Measurements from ENCODE around the gene SH3PXD2A.
A peak's percentile ranks its signal among the peaks of the same experiment; 100 is the strongest.
"Not testable (repeated sequence)": the region's sequence is repeated elsewhere in the genome, so short reads cannot be mapped to it uniquely, and the experiment has no call there.

SH3PXD2A gene

DNA sequence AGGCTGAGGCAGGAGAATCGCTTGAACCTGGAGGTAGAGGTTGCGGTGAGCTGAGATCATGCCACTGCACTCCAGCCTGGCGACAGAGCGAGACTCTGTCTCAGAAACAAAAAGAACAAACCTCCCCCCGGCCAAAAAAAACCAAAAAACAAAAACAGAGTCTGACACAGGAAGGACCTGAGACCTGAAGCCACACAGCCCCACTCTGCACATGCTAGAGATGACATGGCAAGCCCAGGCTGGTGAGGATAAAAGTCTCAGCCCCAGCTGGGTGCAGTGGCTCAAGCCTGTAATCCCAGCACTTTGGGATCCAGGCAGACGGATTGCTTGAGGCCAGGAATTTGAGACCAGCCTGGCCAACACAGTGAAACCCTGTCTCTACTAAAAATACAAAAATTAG is 222.5 kb downstream of the SH3PXD2A start:
- H3K4me3 Mint-ChIP-seq; H3K27me3 Mint-ChIP-seq; DNase-seq (ENCODE audit: low spot score in 2 of 2); H3K4me1 Mint-ChIP-seq; H3K36me3 Mint-ChIP-seq; ATAC-seq (ENCODE audit: low read depth); H3K9me3 Mint-ChIP-seq; H3K27ac Mint-ChIP-seq: not testable (repeated sequence)

DNA sequence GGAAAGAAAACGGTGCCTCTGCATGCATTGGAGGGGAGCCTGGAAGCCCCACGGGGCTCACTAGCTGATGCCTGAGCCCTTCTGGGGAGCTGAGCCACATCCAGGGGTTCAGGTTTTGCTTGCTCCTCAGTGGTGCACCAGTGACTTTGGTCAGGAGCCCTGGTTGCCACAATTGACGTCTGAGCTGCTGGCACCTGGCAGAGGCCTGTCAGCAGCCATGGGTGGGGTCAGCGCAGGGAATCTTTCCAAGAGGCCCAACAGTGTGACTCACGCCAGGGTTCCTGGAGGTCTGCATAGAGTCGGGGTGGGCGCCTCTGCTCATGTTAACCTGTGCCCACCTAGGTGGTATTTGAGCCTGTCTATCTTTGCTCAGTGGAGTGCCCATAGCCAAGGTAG is 223.1 kb downstream of the SH3PXD2A start:
- Mint-ChIP-seq H3K9me3 (no peaks in the 10 kb centered on the region), H3K4me3 (no peak overlapping the region), H3K27ac (no peak overlapping the region), H3K27me3 (no peaks in the 10 kb centered on the region), H3K4me1 (no peaks in the 10 kb centered on the region), H3K36me3 (peaks cover 3% of the 10 kb centered on the region)
- no peak for DNase-seq (ENCODE audit: low spot score in 2 of 2)
- ATAC-seq (ENCODE audit: low read depth) = no peak

DNA sequence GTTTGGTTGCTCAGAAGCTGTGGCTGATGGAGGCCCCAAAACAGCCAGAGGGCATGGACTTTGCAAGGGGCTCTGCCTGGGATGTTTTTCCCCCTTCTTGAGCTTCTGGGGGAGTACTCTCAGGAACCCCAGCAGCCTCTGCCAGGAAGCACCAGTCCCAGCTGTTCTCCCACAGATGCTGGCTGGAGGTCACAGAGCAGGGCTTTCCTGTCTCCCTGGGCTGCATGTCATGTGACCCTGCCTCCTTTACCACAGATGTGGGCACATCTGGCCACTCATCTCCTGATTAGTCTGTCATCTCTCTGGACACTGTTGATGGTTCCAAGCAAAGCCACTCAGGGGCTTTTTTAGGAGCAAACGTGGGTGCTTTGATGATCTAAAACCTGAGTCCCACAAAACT is 225.2 kb downstream of the SH3PXD2A start:
- H3K27ac Mint-ChIP-seq = no peak overlapping the region
- H3K9me3 Mint-ChIP-seq = no peaks in the 10 kb centered on the region
- no peaks in the 10 kb centered on the region for H3K4me1 Mint-ChIP-seq
- DNase-seq (ENCODE audit: low spot score in 2 of 2) (no peak), ATAC-seq (ENCODE audit: low read depth) (no peak)
- no peak overlapping the region for H3K4me3 Mint-ChIP-seq
- no peaks in the 10 kb centered on the region for H3K27me3 Mint-ChIP-seq
- peaks cover 8% of the 10 kb centered on the region for H3K36me3 Mint-ChIP-seq

GRCh38 chr10:103629581-103629980 is 225.8 kb downstream of the SH3PXD2A start:
- DNase-seq (ENCODE audit: low spot score in 2 of 2) (no peak), ATAC-seq (ENCODE audit: low read depth) (no peak)
- Mint-ChIP-seq H3K27ac (no peak overlapping the region), H3K4me3 (no peak overlapping the region), H3K9me3 (no peaks in the 10 kb centered on the region), H3K36me3 (peaks cover 8% of the 10 kb centered on the region), H3K4me1 (no peaks in the 10 kb centered on the region), H3K27me3 (no peaks in the 10 kb centered on the region)

GRCh38 chr10:103627893-103628292 is 227.5 kb downstream of the SH3PXD2A start:
- H3K36me3 Mint-ChIP-seq = peaks cover 8% of the 10 kb centered on the region
- no peaks in the 10 kb centered on the region for H3K4me1 Mint-ChIP-seq
- no peaks in the 10 kb centered on the region for H3K9me3 Mint-ChIP-seq
- ATAC-seq (ENCODE audit: low read depth) (no peak), DNase-seq (ENCODE audit: low spot score in 2 of 2) (no peak)
- H3K4me3 Mint-ChIP-seq = no peak overlapping the region
- H3K27ac Mint-ChIP-seq = no peak overlapping the region
- no peaks in the 10 kb centered on the region for H3K27me3 Mint-ChIP-seq

DNA sequence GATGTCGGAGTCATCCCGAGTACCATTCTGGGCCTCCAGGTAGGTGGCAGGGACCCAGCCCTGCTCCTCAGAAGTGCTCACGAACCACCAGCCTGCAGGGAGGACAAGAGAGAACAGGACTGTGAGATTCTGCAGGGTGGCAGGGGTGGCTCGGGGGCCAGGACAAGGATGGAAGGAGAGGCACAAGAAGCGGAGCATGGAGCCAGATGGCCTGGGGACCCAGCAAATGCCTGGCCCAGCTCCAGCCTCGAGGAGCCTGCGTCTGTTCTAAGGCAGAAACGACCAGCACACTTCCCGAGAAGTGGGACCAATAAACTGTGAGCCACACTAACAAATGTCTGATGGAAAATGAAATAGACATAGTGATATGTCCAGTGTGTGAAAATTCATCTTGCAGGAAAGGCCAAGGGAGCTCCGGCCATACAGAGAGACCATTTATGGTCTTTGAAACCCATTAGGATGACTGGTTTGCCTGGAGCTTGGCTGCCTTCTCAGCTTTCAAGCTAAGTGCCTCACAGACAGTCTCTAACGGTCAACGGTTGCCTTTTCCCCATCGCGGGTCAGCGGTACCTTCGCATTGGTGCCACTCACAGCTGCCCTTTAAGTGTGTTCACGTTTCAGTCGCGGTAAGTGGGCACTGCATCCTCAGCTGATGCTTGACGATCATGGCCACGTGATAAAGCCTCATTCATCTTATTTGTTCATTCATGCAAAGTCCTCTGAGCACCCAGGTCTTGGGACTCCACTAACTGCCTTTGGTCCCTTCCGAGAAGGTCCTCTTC is 228.1 kb downstream of the SH3PXD2A start:
- Mint-ChIP-seq H3K36me3 (peaks cover 8% of the 10 kb centered on the region), H3K4me3 (no peak overlapping the region), H3K4me1 (no peaks in the 10 kb centered on the region), H3K9me3 (no peaks in the 10 kb centered on the region), H3K27ac (no peak overlapping the region), H3K27me3 (no peaks in the 10 kb centered on the region)
- no peak for DNase-seq (ENCODE audit: low spot score in 2 of 2)
- no peak for ATAC-seq (ENCODE audit: low read depth)

GRCh38 chr10:103626178-103626577 is 229.2 kb downstream of the SH3PXD2A start:
- H3K4me1 Mint-ChIP-seq = no peaks in the 10 kb centered on the region
- H3K27me3 Mint-ChIP-seq = no peaks in the 10 kb centered on the region
- no peaks in the 10 kb centered on the region for H3K9me3 Mint-ChIP-seq
- H3K27ac Mint-ChIP-seq = peak overlapping the region; percentile 50
- no peak overlapping the region for H3K4me3 Mint-ChIP-seq
- peaks cover 10% of the 10 kb centered on the region for H3K36me3 Mint-ChIP-seq
- DNase-seq (ENCODE audit: low spot score in 2 of 2) (no peak), ATAC-seq (ENCODE audit: low read depth) (no peak)

- Mint-ChIP-seq H3K27ac (no peak overlapping the region), H3K4me1 (no peaks in the 10 kb centered on the region), H3K9me3 (no peaks in the 10 kb centered on the region), H3K4me3 (no peak overlapping the region), H3K27me3 (no peaks in the 10 kb centered on the region), H3K36me3 (peaks cover 12% of the 10 kb centered on the region)
- DNase-seq (ENCODE audit: low spot score in 2 of 2) (no peak), ATAC-seq (ENCODE audit: low read depth) (no peak)
These were observed 232.3 kb downstream of the SH3PXD2A start for GRCh38 chr10:103622935-103623574.

- no peak overlapping the region for H3K27ac Mint-ChIP-seq
- H3K4me3 Mint-ChIP-seq = no peak overlapping the region
- ATAC-seq (ENCODE audit: low read depth) = no peak
- H3K9me3 Mint-ChIP-seq = no peaks in the 10 kb centered on the region
- no peaks in the 10 kb centered on the region for H3K27me3 Mint-ChIP-seq
- DNase-seq (ENCODE audit: low spot score in 2 of 2) = no peak
- H3K36me3 Mint-ChIP-seq = peaks cover 10% of the 10 kb centered on the region
- H3K4me1 Mint-ChIP-seq = no peaks in the 10 kb centered on the region
These were observed 233.1 kb downstream of the SH3PXD2A start for GRCh38 chr10:103622286-103622685.

DNA sequence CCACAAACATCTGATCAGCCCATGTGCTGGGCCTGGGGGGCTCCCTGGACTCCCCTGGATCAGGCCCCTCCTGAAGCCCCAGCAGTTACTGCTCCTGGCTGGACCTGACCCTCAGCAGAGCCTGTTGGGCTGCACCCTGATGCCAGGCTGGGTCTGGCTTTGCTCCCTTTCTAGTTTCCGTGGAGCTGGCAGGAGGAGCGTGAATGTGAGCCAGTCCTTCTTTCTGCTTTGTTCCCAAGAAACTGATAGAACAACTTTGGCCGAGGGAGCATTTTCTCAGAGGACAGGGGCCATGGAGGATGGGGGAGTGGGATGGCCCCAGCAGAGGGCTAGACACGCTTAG is 233.6 kb downstream of the SH3PXD2A start:
- Mint-ChIP-seq H3K27ac (no peak overlapping the region), H3K36me3 (peaks cover 7% of the 10 kb centered on the region), H3K27me3 (no peaks in the 10 kb centered on the region), H3K9me3 (no peaks in the 10 kb centered on the region), H3K4me1 (no peaks in the 10 kb centered on the region), H3K4me3 (no peak overlapping the region)
- DNase-seq (ENCODE audit: low spot score in 2 of 2) = no peak
- no peak for ATAC-seq (ENCODE audit: low read depth)

GRCh38 chr10:103620891-103621782 is 234.2 kb downstream of the SH3PXD2A start:
- Mint-ChIP-seq H3K9me3 (no peaks in the 10 kb centered on the region), H3K36me3 (peaks cover 7% of the 10 kb centered on the region), H3K4me3 (no peak overlapping the region), H3K27ac (no peak overlapping the region), H3K4me1 (no peaks in the 10 kb centered on the region), H3K27me3 (no peaks in the 10 kb centered on the region)
- no peak for DNase-seq (ENCODE audit: low spot score in 2 of 2)
- ATAC-seq (ENCODE audit: low read depth) = no peak

DNA sequence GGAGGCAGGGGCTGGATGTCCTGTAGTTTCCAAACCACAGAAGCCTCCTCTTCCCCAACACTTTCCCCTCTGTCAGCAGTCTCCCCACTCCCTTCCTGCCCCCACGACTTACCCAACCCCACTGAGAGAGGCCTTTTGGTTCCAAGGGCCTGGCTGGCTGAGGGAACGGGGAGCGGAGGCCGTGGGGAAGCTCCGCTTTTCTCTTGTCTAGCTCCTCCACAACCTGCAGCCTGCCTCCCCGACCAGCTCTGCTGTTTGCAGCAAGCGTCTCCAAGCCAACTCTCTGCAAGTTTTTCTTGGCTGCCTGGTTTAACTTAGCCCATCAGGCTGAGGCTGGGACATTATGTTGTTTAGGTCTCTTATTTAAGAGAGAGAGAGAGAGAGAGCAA is 235.0 kb downstream of the SH3PXD2A start:
- no peak for ATAC-seq (ENCODE audit: low read depth)
- H3K4me1 Mint-ChIP-seq = no peaks in the 10 kb centered on the region
- no peak overlapping the region for H3K4me3 Mint-ChIP-seq
- no peaks in the 10 kb centered on the region for H3K9me3 Mint-ChIP-seq
- peaks cover 4% of the 10 kb centered on the region for H3K36me3 Mint-ChIP-seq
- peak overlapping the region; percentile 2 for H3K27ac Mint-ChIP-seq
- no peak for DNase-seq (ENCODE audit: low spot score in 2 of 2)
- H3K27me3 Mint-ChIP-seq = no peaks in the 10 kb centered on the region

- H3K27ac Mint-ChIP-seq = peak overlapping the region; percentile 2
These were observed 235.7 kb downstream of the SH3PXD2A start for GRCh38 chr10:103619424-103620351.

More at GRCh38 chr10:103619424-103620351, 235.7 kb downstream of the SH3PXD2A start:
- Mint-ChIP-seq H3K4me1 (no peaks in the 10 kb centered on the region), H3K9me3 (no peaks in the 10 kb centered on the region), H3K27me3 (no peaks in the 10 kb centered on the region), H3K36me3 (peaks cover 8% of the 10 kb centered on the region), H3K4me3 (no peak overlapping the region)
- no peak for ATAC-seq (ENCODE audit: low read depth)
- DNase-seq (ENCODE audit: low spot score in 2 of 2) = no peak
